GM12875 (cell line): Measurements from ENCODE around the gene SLC23A1.

Experiments
- H3K4me3 ChIP-seq: one replicate; pipeline ENCODE4 v1.5.1; 2011; ENCODE audit warnings: low read depth, low read length, control low read depth
- TF ChIP-seq, protein P1 (sequence below): IDR thresholded peaks from 2 replicates; pipeline ENCODE4 v1.5.1; 2011; ENCODE audit warnings: low read depth, mild to moderate bottlenecking, control low read depth, inconsistent platforms, low read length, moderate library complexity, borderline replicate concordance; ENCODE audit not compliant: insufficient read depth

Gene SLC23A1

DNA sequence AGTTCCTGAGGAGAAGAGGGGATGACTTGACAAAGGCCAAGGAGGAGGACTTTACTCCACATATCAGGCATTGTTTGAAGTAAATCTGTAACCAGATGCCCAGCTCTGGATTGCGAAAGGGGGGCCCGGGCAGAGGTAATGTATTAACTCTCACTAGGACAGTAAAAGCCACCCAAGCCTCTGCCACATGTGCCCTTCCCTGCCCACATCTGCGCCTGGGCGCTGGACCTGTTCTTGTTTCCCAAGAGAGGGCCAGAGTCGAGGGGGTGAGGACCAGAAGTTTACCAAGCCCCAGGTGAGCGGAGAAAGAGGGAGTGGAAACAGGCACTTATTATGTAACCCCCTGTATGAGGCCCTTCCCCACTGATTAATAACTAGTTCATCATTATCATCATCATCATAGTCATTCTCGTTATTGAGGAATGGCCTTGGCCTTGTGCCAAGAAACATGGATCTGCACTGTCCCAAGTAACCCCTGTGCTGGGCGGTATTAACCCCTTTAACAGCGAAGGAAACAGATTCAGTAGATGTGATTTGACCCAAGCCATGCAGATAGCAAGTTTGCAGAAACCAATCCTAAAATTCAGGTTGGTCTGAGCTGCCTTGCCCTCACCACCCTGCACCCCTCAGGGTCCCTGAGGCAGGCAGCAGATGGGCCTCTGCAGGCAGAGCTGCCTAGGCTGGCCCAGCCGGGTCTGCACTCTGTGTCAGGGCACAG, at the start of gene SLC23A1:
TSS of gene SLC23A1 (minus strand) at position 23 of the 718 bp plus-strand sequence. CDS start 44 bp downstream, outside the sequence.
- no peak within 1 kb of the TSS for H3K4me3 ChIP-seq
- TF ChIP-seq, protein P1, sequence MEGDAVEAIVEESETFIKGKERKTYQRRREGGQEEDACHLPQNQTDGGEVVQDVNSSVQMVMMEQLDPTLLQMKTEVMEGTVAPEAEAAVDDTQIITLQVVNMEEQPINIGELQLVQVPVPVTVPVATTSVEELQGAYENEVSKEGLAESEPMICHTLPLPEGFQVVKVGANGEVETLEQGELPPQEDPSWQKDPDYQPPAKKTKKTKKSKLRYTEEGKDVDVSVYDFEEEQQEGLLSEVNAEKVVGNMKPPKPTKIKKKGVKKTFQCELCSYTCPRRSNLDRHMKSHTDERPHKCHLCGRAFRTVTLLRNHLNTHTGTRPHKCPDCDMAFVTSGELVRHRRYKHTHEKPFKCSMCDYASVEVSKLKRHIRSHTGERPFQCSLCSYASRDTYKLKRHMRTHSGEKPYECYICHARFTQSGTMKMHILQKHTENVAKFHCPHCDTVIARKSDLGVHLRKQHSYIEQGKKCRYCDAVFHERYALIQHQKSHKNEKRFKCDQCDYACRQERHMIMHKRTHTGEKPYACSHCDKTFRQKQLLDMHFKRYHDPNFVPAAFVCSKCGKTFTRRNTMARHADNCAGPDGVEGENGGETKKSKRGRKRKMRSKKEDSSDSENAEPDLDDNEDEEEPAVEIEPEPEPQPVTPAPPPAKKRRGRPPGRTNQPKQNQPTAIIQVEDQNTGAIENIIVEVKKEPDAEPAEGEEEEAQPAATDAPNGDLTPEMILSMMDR, result no peak

DNA sequence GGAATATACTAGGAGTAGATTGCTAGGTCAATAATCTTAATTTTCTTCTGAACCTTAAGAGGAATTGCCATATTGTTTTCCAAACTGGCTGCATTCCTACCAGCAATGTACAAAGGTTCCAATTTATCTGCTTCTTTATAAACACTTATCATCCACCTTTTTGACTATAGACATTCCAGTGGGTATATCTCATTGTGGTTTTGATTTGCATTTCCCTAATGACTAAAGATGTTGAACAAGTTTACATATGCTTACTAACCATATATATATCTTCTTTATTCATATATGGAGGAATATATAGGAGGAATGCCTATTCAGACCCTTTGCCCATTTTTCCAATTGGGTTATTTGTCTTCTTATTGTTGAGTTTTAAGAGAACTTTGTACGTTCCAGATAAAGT, 48.6 kb upstream of the SLC23A1 start:
- H3K4me3 ChIP-seq, result no peak overlapping the region
- TF ChIP-seq, protein P1, result no peak

DNA sequence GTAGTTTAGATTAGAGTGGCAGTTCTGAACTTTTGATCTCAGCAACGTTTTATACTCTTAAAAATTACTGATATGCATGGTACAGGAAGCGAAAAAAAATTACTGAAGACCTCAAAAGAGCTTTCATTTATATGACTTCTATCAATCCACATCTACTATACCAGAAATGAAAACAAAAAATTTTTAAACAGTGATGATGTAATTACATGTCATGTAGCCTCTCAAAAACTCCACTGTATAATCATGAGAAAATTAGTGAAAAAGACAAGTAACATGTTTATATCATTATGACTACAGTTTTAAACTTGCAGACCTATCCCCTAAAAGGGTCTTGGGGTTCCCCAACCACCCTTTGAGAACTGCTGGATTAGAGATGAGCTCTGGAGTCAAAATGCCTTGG, 46.9 kb upstream of the SLC23A1 start:
- no peak overlapping the region for H3K4me3 ChIP-seq
- TF ChIP-seq, protein P1, result no peak

DNA sequence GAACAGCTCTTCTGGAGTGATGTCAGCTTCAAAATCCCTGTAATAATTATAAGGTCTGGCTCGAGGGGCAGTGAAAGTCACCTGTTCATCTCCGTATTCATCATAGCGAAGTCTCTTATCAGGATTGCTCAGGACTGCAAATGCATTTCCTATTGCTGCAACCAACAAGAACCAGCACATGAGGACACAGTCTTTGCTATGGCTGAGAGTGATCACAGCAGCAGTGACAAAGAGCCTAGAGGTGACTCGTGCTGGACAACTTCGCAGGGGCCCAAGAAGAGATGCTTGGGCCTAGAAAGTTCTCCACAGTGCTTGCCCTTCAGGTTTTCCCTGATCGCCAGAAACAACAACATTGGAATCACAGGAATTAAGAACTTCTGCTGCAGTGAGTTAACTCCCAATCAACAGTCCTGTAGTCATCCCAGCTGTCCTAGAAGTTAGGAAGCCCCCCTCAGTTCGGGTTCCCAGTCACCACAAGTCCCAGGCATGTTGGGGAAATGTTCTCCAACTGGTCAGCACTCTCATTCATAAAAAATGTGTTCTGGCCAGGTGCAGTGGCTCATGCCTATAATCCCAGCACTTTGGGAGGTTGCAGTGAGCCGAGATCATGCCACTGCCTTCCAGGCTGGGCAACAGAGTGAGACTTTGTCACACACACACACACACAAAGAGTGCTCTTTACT, 43.2 kb upstream of the SLC23A1 start:
- H3K4me3 ChIP-seq, result no peak overlapping the region
- TF ChIP-seq, protein P1, result no peak

DNA sequence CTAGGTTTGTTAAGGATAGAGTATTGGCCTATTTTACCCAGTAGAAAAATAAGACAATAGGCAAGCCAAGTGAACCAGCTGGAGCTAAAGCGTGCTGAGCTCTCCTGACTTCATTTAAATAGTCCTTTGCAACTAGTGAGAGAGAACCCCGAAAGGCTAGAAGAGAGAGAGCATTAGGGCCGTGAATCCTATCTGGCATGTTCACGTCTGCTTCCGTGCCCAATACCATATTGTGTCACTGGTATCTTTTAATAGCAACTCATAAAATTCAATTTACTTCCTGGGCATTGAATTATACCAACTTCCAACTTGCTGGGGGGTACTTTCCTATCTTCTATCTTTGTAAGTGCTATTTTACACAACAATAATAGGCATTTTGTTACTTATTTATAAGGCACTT, 42.4 kb upstream of the SLC23A1 start:
- TF ChIP-seq, protein P1, result no peak
- H3K4me3 ChIP-seq, result no peak overlapping the region

DNA sequence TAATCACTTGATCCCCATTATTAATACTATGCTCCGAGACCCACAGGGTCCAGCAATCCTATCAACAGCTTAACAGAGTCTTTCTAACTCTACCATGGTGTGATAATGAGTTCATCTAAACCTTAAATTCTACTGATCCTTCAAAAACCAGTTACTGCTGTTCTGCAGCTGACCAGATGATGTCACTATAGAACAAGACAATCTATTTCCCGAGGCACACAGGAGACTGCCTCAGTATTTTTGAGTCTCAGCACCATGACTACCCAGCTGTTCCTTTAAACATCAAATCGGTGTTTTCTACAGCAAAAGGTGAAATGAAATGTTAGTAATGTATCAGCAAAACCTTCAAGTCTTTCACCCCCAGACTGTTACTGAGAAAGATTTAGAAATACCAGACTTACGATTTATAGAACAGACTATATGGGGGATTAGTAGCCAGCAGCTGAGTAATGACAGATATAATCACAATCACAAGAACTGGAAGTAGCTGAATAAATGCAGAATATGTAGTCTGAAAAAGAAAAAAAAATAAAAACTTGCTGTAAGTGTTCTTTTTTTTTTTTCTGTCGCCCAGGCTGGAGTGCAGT, 39.3 kb upstream of the SLC23A1 start:
- TF ChIP-seq, protein P1, result peak; percentile 75
- H3K4me3 ChIP-seq, result no peak overlapping the region
